Left lung (tissue), 10 donors: ENCODE measurements around the gene TPSAB1. TPM values are rescaled to one million over a fixed set of nuclear protein-coding genes. Genes with fewer than 3 reads are reported as not detected.

ENCODE experiments used
- ATAC-seq: fragments of 200-7000 bp; cut with Tn5 transposase; one replicate; pipeline ENCODE4 v1.9.1; 2020; ENCODE audit warnings: moderate library complexity
- DNase-seq, 4 donors: peaks; one replicate each; pipeline ENCODE4 v3.0.0-alpha.2; 2013 to 2020
- H3K27ac ChIP-seq, 2 donors: fragments of 200-600 bp; sonication (generic) in 1 of 2; one replicate each; pipeline versions ENCODE4 v1.5.0 to v1.8.0; 2020 to 2021
- H3K27me3 ChIP-seq, 2 donors: fragments of 200-600 bp; sonication (generic) in 1 of 2; one replicate each; pipeline versions ENCODE4 v1.5.0 to v1.8.0; 2020 to 2021
- H3K36me3 ChIP-seq, 2 donors: fragments of 200-600 bp; sonication (generic) in 1 of 2; one replicate each; pipeline versions ENCODE4 v1.5.0 to v1.8.0; 2020 to 2021
- H3K4me1 ChIP-seq, 2 donors: fragments of 200-600 bp; one replicate each; pipeline ENCODE4 v1.8.0; 2021
- H3K4me3 ChIP-seq, 2 donors: fragments of 200-600 bp; sonication (generic) in 1 of 2; one replicate each; pipeline versions ENCODE4 v1.5.0 to v1.8.0; 2020 to 2021; ENCODE audit warnings: mild to moderate bottlenecking in 1 of 2
- H3K9me3 ChIP-seq, 2 donors: fragments of 200-600 bp; sonication (generic) in 1 of 2; one replicate each; pipeline versions ENCODE4 v1.5.0 to v1.8.0; 2020 to 2021
- intact Hi-C, 2 donors: fragments of 100-400 bp; cut with DNase I; formaldehyde crosslinking; loops; one replicate each; pipeline versions ENCODE4 v1.11.2 to v1.14.2; 2022
- polyA plus RNA-seq, 6 donors: library from polyadenylated mRNA; unstranded; fragments of 120-200 nt; gene quantifications; one replicate each; pipeline ENCODE4 v1.2.1, GENCODE V29; 2013; ENCODE audit not compliant: insufficient read length in 6 of 6
- total RNA-seq, 2 donors: library from RNA; stranded (reverse); fragmentation: NEBNext Ultra II Directional; extraction: Animal tissue kit (Norgen Biotek cat#: 25700); gene quantifications; one replicate each; pipeline ENCODE4 v1.2.1, GENCODE V29; 2021
- TF ChIP-seq, protein P1 (sequence below), 2 donors: fragments of 200-600 bp; sonication (generic) in 1 of 2; IDR thresholded peaks; one replicate each; pipeline versions ENCODE4 v1.5.0 to v1.8.0; 2021; ENCODE audit warnings: antibody characterized with exemption in 2 of 2
- donor health status: DM: no; HTN: yes; CAD: no.
- donor health status: DM: no; HTN: no; CAD: no.

TPSAB1 gene
- total and polyA plus RNA-seq, 8 donors, result 0.21 to 51.0 (median 17.7) TPM; not detected in 4

DNA sequence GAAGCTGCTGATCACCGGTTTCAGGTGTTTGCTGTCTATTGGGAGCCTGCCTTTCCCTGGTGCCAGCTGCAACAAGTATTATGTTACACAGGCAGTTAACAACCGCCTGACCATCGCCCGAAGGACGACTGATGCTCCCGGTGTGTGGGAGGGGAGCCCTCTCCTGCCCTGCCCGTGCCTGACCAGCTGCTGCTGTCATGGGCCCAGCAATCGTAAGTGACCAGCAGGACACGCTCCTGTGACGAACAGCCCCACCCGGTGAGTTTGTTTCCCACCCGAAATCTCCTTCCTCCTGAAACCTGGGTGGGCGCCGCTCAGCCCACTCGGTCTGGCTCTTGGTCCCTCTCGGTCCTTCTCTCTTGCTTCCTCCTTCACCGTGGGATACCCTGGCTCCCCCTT is 51.1 kb downstream of the TPSAB1 start:
- Histone ChIP-seq H3K4me1 (no peaks in the 10 kb centered on the region), H3K27me3 (peaks cover 24 to 94% of the 10 kb centered on the region in 2 donors), H3K27ac (no peak overlapping the region), H3K9me3 (no peaks in the 10 kb centered on the region), H3K4me3 (no peak overlapping the region), H3K36me3 (no peaks in the 10 kb centered on the region)
- intact Hi-C loops, result no loop called here
- DNase-seq (no peak), ATAC-seq (no peak)
- TF ChIP-seq, protein P1, sequence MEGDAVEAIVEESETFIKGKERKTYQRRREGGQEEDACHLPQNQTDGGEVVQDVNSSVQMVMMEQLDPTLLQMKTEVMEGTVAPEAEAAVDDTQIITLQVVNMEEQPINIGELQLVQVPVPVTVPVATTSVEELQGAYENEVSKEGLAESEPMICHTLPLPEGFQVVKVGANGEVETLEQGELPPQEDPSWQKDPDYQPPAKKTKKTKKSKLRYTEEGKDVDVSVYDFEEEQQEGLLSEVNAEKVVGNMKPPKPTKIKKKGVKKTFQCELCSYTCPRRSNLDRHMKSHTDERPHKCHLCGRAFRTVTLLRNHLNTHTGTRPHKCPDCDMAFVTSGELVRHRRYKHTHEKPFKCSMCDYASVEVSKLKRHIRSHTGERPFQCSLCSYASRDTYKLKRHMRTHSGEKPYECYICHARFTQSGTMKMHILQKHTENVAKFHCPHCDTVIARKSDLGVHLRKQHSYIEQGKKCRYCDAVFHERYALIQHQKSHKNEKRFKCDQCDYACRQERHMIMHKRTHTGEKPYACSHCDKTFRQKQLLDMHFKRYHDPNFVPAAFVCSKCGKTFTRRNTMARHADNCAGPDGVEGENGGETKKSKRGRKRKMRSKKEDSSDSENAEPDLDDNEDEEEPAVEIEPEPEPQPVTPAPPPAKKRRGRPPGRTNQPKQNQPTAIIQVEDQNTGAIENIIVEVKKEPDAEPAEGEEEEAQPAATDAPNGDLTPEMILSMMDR (IDR thresholded peaks at IDR 0.05), result no peak

Other genes with a start within 250 kb of the TPSAB1 start
- not detected for gene SSTR5, start 168.0 kb upstream of the TPSAB1 start, total RNA-seq
- under 1 TPM in 1 of 6 donors, not detected in 5; 0.11 TPM for gene SSTR5, start 168.0 kb upstream of the TPSAB1 start, polyA plus RNA-seq
- gene C1QTNF8, start 144.5 kb upstream of the TPSAB1 start, total RNA-seq, result not detected
- under 1 TPM in 3 of 6 donors, not detected in 3; 0.10 to 0.23 (median 0.10) TPM for gene C1QTNF8, start 144.5 kb upstream of the TPSAB1 start, polyA plus RNA-seq
- gene CACNA1H, start 87.6 kb upstream of the TPSAB1 start, total RNA-seq, result 10 to 100 TPM in 1 of 2 donors, 1 to 10 TPM in 1; 7.0 to 14.0 TPM
- gene CACNA1H, start 87.6 kb upstream of the TPSAB1 start, polyA plus RNA-seq, result 1 to 10 TPM; 3.4 to 7.7 (median 7.0) TPM
- under 1 TPM in 1 of 2 donors, not detected in 1; 0.34 TPM for gene TPSG1, start 15.4 kb upstream of the TPSAB1 start, total RNA-seq
- gene TPSG1, start 15.4 kb upstream of the TPSAB1 start, polyA plus RNA-seq, result under 1 TPM in 2 of 6 donors, not detected in 4; 0.35 to 0.92 TPM
- 10 to 100 TPM in 1 of 2 donors, 1 to 10 TPM in 1; 3.0 to 55.5 TPM for gene TPSB2, start 10.5 kb upstream of the TPSAB1 start, total RNA-seq
- gene TPSB2, start 10.5 kb upstream of the TPSAB1 start, polyA plus RNA-seq, result under 1 TPM in 2 of 6 donors, not detected in 4; 0.13 to 0.17 TPM
- gene TPSD1, start 15.4 kb downstream of the TPSAB1 start, total RNA-seq, result under 1 TPM in 1 of 2 donors, not detected in 1; 0.37 TPM
- gene TPSD1, start 15.4 kb downstream of the TPSAB1 start, polyA plus RNA-seq, result not detected
- gene UBE2I, start 68.9 kb downstream of the TPSAB1 start, total RNA-seq, result 100 to 1,000 TPM in 1 of 2 donors, 10 to 100 TPM in 1; 89.0 to 111 TPM
- gene UBE2I, start 68.9 kb downstream of the TPSAB1 start, polyA plus RNA-seq, result 100 to 1,000 TPM; 133 to 188 (median 146) TPM
- gene BAIAP3, start 92.9 kb downstream of the TPSAB1 start, total RNA-seq, result 1 to 10 TPM; 2.6 to 6.0 TPM
- gene BAIAP3, start 92.9 kb downstream of the TPSAB1 start, polyA plus RNA-seq, result 1 to 10 TPM; 1.4 to 8.3 (median 4.2) TPM
- gene TSR3, start 111.2 kb downstream of the TPSAB1 start, total RNA-seq, result 10 to 100 TPM; 46.3 to 57.0 TPM
- 10 to 100 TPM; 33.6 to 52.3 (median 44.8) TPM for gene TSR3, start 111.2 kb downstream of the TPSAB1 start, polyA plus RNA-seq
- gene GNPTG, start 111.2 kb downstream of the TPSAB1 start, total RNA-seq, result 10 to 100 TPM; 74.2 to 97.4 TPM
- 10 to 100 TPM; 32.0 to 55.0 (median 46.2) TPM for gene GNPTG, start 111.2 kb downstream of the TPSAB1 start, polyA plus RNA-seq
- gene UNKL, start 174.0 kb downstream of the TPSAB1 start, total RNA-seq, result 10 to 100 TPM; 18.9 to 27.3 TPM
- 10 to 100 TPM; 19.5 to 22.5 (median 20.8) TPM for gene UNKL, start 174.0 kb downstream of the TPSAB1 start, polyA plus RNA-seq
- 10 to 100 TPM; 10.3 to 12.9 TPM for gene UQCC4, start 180.0 kb downstream of the TPSAB1 start, total RNA-seq
- gene UQCC4, start 180.0 kb downstream of the TPSAB1 start, polyA plus RNA-seq, result 10 to 100 TPM; 10.3 to 13.3 (median 11.5) TPM
- gene PERCC1, start 190.4 kb downstream of the TPSAB1 start, total RNA-seq, result under 1 TPM in 1 of 2 donors, not detected in 1; 0.31 TPM
- 1 to 10 TPM; 1.2 to 4.4 (median 3.4) TPM for gene PERCC1, start 190.4 kb downstream of the TPSAB1 start, polyA plus RNA-seq
- 1 to 10 TPM; 1.5 to 2.7 TPM for gene CCDC154, start 203.9 kb downstream of the TPSAB1 start, total RNA-seq
- 10 to 100 TPM in 2 of 6 donors, 1 to 10 TPM in 4; 4.9 to 11.8 (median 8.2) TPM for gene CCDC154, start 203.9 kb downstream of the TPSAB1 start, polyA plus RNA-seq
- gene CLCN7, start 234.3 kb downstream of the TPSAB1 start, total RNA-seq, result 100 to 1,000 TPM; 110 to 130 TPM
- gene CLCN7, start 234.3 kb downstream of the TPSAB1 start, polyA plus RNA-seq, result 10 to 100 TPM; 28.6 to 35.4 (median 30.2) TPM
- gene PTX4, start 248.2 kb downstream of the TPSAB1 start, total RNA-seq, result not detected
- gene PTX4, start 248.2 kb downstream of the TPSAB1 start, polyA plus RNA-seq, result under 1 TPM in 3 of 6 donors, not detected in 3; 0.15 to 0.20 (median 0.20) TPM